GM13977 (cell line): ENCODE results near the gene IFT122.
"Not testable (repeated sequence)": the region's sequence is repeated elsewhere in the genome, so short reads cannot be mapped to it uniquely, and the experiment has no call there.

ENCODE experiments used
- DNase-seq: peaks from one replicate; pipeline ENCODE4 v3.0.0; 2012; ENCODE audit warnings: low spot score
- CTCF ChIP-seq: IDR thresholded peaks from 2 replicates; pipeline ENCODE4 v1.5.1; 2012; ENCODE audit warnings: mild to moderate bottlenecking, control low read depth; ENCODE audit not compliant: insufficient read depth; ENCODE audit errors: extremely low read depth, missing control alignments
- in situ Hi-C: fragments of 300-500 bp; cut with MboI; formaldehyde crosslinking; loops from one replicate; pipeline ENCODE4 v1.12.0; 2022; ENCODE audit warnings: low sequenced_read_pairs, low pct_unique_long_range_greater_than_20kb, mixed read lengths, inconsistent platforms; ENCODE audit not compliant: unreplicated experiment

IFT122 gene

GRCh38 chr3:129410971-129411370 lies 29.1 kb upstream of the IFT122 start:
- TF ChIP-seq CTCF, result no peak
- in situ Hi-C loops, result no loop called here
- DNase-seq, result no peak

- DNase-seq, result no peak
- in situ Hi-C loops, result no loop called here
- no peak for TF ChIP-seq CTCF
These were observed 27.4 kb upstream of the IFT122 start for GRCh38 chr3:129412542-129413198.

- in situ Hi-C loops, DNase-seq: not testable (repeated sequence)
These were observed 26.8 kb upstream of the IFT122 start for GRCh38 chr3:129413238-129413637.

GRCh38 chr3:129413687-129414506 lies 26.1 kb upstream of the IFT122 start:
- no peak for TF ChIP-seq CTCF
- peak; percentile 80 for DNase-seq
- in situ Hi-C loops, result no loop called here

- in situ Hi-C loops, result no loop called here
- no peak for TF ChIP-seq CTCF
- DNase-seq, result no peak
These were observed 24.6 kb upstream of the IFT122 start for GRCh38 chr3:129415378-129415777.

GRCh38 chr3:129415830-129416229 lies 24.2 kb upstream of the IFT122 start:
- in situ Hi-C loops, result no loop called here
- no peak for TF ChIP-seq CTCF
- DNase-seq, result no peak

GRCh38 chr3:129416415-129416814 lies 23.6 kb upstream of the IFT122 start:
- TF ChIP-seq CTCF, result no peak
- in situ Hi-C loops, result no loop called here
- DNase-seq, result no peak
